ENCODE data around the gene CTXN1. TPM values are rescaled to one million over a fixed set of nuclear protein-coding genes. Genes with fewer than 3 reads are reported as not detected.
"Not testable (repeated sequence)": the region's sequence is repeated elsewhere in the genome, so short reads cannot be mapped to it uniquely, and the experiment has no call there.

CTXN1 gene
- total RNA-seq, 6 experiments from 2014 or later = 5.0 to 14.0 (median 5.4) TPM

GRCh38 chr19:7963566-7963965, 37.6 kb upstream of the CTXN1 start:
- H3K4me1 Mint-ChIP-seq (ENCODE audit: low read depth) = no peaks in the 10 kb centered on the region
- no peaks in the 10 kb centered on the region for H3K9me3 Mint-ChIP-seq
- H3K4me3 Mint-ChIP-seq = no peak overlapping the region
- H3K27me3 Mint-ChIP-seq (ENCODE audit: insufficient read depth) = no peaks in the 10 kb centered on the region
- no peak overlapping the region for H3K27ac Mint-ChIP-seq
- no peak for DNase-seq
- TF ChIP-seq CTCF (IDR thresholded peaks at IDR 0.05) = no peak
- H3K36me3 Mint-ChIP-seq (ENCODE audit: low read depth) = peaks cover 12% of the 10 kb centered on the region

- no peaks in the 10 kb centered on the region for H3K4me1 Mint-ChIP-seq (ENCODE audit: low read depth)
- H3K27ac Mint-ChIP-seq = no peak overlapping the region
- TF ChIP-seq CTCF (IDR thresholded peaks at IDR 0.05) = no peak
- no peaks in the 10 kb centered on the region for H3K9me3 Mint-ChIP-seq
- H3K27me3 Mint-ChIP-seq (ENCODE audit: insufficient read depth) = no peaks in the 10 kb centered on the region
- H3K4me3 Mint-ChIP-seq = no peak overlapping the region
- DNase-seq = no peak
- peaks cover 12% of the 10 kb centered on the region for H3K36me3 Mint-ChIP-seq (ENCODE audit: low read depth)
Observed at GRCh38 chr19:7962644-7963268, 36.8 kb upstream of the CTXN1 start.

- no peak for TF ChIP-seq CTCF (IDR thresholded peaks at IDR 0.05)
- Mint-ChIP-seq H3K36me3 (ENCODE audit: low read depth) (peaks cover 7% of the 10 kb centered on the region), H3K27ac (no peak overlapping the region), H3K9me3 (no peaks in the 10 kb centered on the region), H3K4me1 (ENCODE audit: low read depth) (no peaks in the 10 kb centered on the region), H3K27me3 (ENCODE audit: insufficient read depth) (no peaks in the 10 kb centered on the region), H3K4me3 (no peak overlapping the region)
- DNase-seq = no peak
Observed at GRCh38 chr19:7961920-7962626, 36.1 kb upstream of the CTXN1 start.

GRCh38 chr19:7961082-7961481, 35.1 kb upstream of the CTXN1 start:
- not testable (repeated sequence) for H3K9me3 Mint-ChIP-seq; DNase-seq; H3K36me3 Mint-ChIP-seq (ENCODE audit: low read depth); H3K4me3 Mint-ChIP-seq; H3K27ac Mint-ChIP-seq; H3K27me3 Mint-ChIP-seq (ENCODE audit: insufficient read depth); H3K4me1 Mint-ChIP-seq (ENCODE audit: low read depth)

GRCh38 chr19:7959211-7959610, 33.3 kb upstream of the CTXN1 start:
- peaks cover 7% of the 10 kb centered on the region for H3K36me3 Mint-ChIP-seq (ENCODE audit: low read depth)

More at GRCh38 chr19:7959211-7959610, 33.3 kb upstream of the CTXN1 start:
- Mint-ChIP-seq H3K27ac (no peak overlapping the region), H3K4me1 (ENCODE audit: low read depth) (no peaks in the 10 kb centered on the region), H3K4me3 (no peak overlapping the region), H3K9me3 (no peaks in the 10 kb centered on the region), H3K27me3 (ENCODE audit: insufficient read depth) (no peaks in the 10 kb centered on the region; the same call in 1 of the 2 replicates)
- no peak for DNase-seq
- no peak for TF ChIP-seq CTCF (IDR thresholded peaks at IDR 0.05)
